ENCODE results near the gene IL1A. TPM values are rescaled to one million over a fixed set of nuclear protein-coding genes. Genes with fewer than 3 reads are reported as not detected.

IL1A gene
- total and polyA plus RNA-seq, 2 donors (not counting 3 experiments of a cell fraction or from before 2014, with no cell fraction given): 0.29 to 1.4 TPM

DNA sequence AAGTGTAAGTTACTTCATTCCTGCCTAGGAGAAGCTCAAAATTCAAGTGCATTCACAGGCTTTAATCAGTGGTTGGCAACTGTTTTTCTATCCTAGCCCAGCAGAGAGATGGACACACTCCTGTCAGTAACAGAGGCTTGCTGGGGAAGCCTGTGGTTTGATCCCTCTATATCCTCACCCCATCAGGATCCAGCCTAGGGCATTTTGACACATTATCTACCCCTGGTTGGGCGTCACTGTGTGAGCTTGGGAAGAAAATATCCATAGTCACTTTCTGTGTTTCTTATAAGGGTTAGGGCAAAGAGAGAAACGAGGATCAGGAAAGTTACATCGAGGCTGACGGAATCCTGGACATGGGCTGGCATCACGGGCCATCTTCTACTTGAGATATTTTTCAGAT lies 53.5 kb downstream of the IL1A start:
- no peak overlapping the region for H2AFZ ChIP-seq (ENCODE audit: low read depth, low read length)

More for the DNA sequence above, 53.5 kb downstream of the IL1A start:
- H3K9me3 ChIP-seq (replicated peaks; ENCODE audit: control insufficient read depth, insufficient read depth, low read length): no peaks in the 10 kb centered on the region
- no peaks in the 10 kb centered on the region for H3K79me2 ChIP-seq (ENCODE audit: control insufficient read depth, insufficient read depth, low read length)
- no peaks in the 10 kb centered on the region for H3K36me3 ChIP-seq (ENCODE audit: control insufficient read depth in 2 of 2, extremely low read depth in 1 of 2, insufficient read depth in 2 of 2, low read length in 2 of 2)
- H4K20me1 ChIP-seq (replicated peaks; ENCODE audit: control insufficient read depth, extremely low read depth, insufficient read depth, low read length): no peaks in the 10 kb centered on the region
- CTCF ChIA-PET: interaction anchor here (0.8 to 9.1 kb wide), 7 partner anchors 10 to 211 kb away, joined by 3 to 207 read pairs (median 4); no protein-coding TSS in a partner anchor
- TF ChIP-seq, protein P1, sequence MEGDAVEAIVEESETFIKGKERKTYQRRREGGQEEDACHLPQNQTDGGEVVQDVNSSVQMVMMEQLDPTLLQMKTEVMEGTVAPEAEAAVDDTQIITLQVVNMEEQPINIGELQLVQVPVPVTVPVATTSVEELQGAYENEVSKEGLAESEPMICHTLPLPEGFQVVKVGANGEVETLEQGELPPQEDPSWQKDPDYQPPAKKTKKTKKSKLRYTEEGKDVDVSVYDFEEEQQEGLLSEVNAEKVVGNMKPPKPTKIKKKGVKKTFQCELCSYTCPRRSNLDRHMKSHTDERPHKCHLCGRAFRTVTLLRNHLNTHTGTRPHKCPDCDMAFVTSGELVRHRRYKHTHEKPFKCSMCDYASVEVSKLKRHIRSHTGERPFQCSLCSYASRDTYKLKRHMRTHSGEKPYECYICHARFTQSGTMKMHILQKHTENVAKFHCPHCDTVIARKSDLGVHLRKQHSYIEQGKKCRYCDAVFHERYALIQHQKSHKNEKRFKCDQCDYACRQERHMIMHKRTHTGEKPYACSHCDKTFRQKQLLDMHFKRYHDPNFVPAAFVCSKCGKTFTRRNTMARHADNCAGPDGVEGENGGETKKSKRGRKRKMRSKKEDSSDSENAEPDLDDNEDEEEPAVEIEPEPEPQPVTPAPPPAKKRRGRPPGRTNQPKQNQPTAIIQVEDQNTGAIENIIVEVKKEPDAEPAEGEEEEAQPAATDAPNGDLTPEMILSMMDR (IDR thresholded peaks at IDR 0.05; ENCODE audit: extremely low read depth in 1 of 2, insufficient read depth in 1 of 2, low read depth in 1 of 2, low read length in 2 of 2): no peak
- no peak for TF ChIP-seq FOS (IDR thresholded peaks at IDR 0.05; ENCODE audit: borderline replicate concordance, insufficient read depth, low read length)
- TF ChIP-seq EZH2 (IDR thresholded peaks at IDR 0.05; ENCODE audit: borderline replicate concordance, low read depth, low read length, severe bottlenecking): no peak
- no peak for TF ChIP-seq MYC (IDR thresholded peaks at IDR 0.05; ENCODE audit: low read depth, low read length)
- TF ChIP-seq GATA2 (IDR thresholded peaks at IDR 0.05; ENCODE audit: insufficient read depth, insufficient read length, low read depth, low read length): no peak
- no peak for TF ChIP-seq JUN (IDR thresholded peaks at IDR 0.05; ENCODE audit: borderline replicate concordance, insufficient read depth, insufficient read length, low read depth)
- TF ChIP-seq POLR2A (IDR thresholded peaks at IDR 0.05; ENCODE audit: low read depth, low read length): no peak
- no peak for TF ChIP-seq POLR2AphosphoS5 (IDR thresholded peaks at IDR 0.05; ENCODE audit: insufficient read depth, low read depth, low read length)
- dilution Hi-C loops (cut with MboI; ENCODE audit: extremely low pct_ligation_motif_present, low sequenced_read_pairs) (no loop called here), intact Hi-C loops (cut with micrococcal nuclease) (no loop called here)
- BruUV-seq (replicated peaks): no TSS peak
- POLR2A ChIA-PET: no interaction called here
- H3K4me3 ChIP-seq (replicated peaks in 1 of 3; ENCODE audit: insufficient read depth in 1 of 3, low read depth in 1 of 3, low read length in 3 of 3): no peak overlapping the region
- H3K4me2 ChIP-seq (ENCODE audit: insufficient read depth, low read length): no peak overlapping the region
- H3K9ac ChIP-seq (replicated peaks; ENCODE audit: extremely low read depth, insufficient read depth, low read length): no peak overlapping the region
- FAIRE-seq: no peak
- peaks cover 3% of the 10 kb centered on the region for H3K4me1 ChIP-seq (ENCODE audit: control insufficient read depth, extremely low read depth, insufficient read depth, low read length)
- H3K27ac ChIP-seq (ENCODE audit: insufficient read depth, low read depth, low read length): no peak overlapping the region
- no peak for DNase-seq (ENCODE audit: low read depth, low spot score)
- no peaks in the 10 kb centered on the region for H3K27me3 ChIP-seq (ENCODE audit: control insufficient read depth in 2 of 2, insufficient read depth in 2 of 2, low read length in 2 of 2)
- H3K9me1 ChIP-seq (replicated peaks; ENCODE audit: control insufficient read depth, extremely low read depth, insufficient read depth, low read length): no peaks in the 10 kb centered on the region

All from endothelial cell of umbilical vein (primary cell).